ENCODE data around the gene MAP2. TPM values are rescaled to one million over a fixed set of nuclear protein-coding genes. Genes with fewer than 3 reads are reported as not detected.

MAP2 gene
- total and polyA plus RNA-seq, 2 experiments from 2014 or later: 2.9 to 4.4 TPM

GRCh38 chr2:209517436-209517835 lies 93.6 kb downstream of the MAP2 start:
- Mint-ChIP-seq H3K27me3 (ENCODE audit: insufficient read depth, low read depth, poor library complexity) (peaks cover 44% of the 10 kb centered on the region), H3K36me3 (ENCODE audit: low read depth) (no peaks in the 10 kb centered on the region), H3K27ac (no peak overlapping the region), H3K9me3 (peaks cover 13% of the 10 kb centered on the region; the same call in 2 of the 3 replicates), H3K4me3 (no peak overlapping the region), H3K4me1 (peaks cover 11% of the 10 kb centered on the region; the same call in 2 of the 3 replicates)
- ATAC-seq (no peak), DNase-seq (ENCODE audit: low spot score) (no peak)
- Histone ChIP-seq H3K4me1 (ENCODE audit: insufficient read depth) (peaks cover 14% of the 10 kb centered on the region), H3K4me3 (no peak overlapping the region), H3K4me2 (no peak overlapping the region), H3F3A (replicated peaks; ENCODE audit: low read depth) (no peaks in the 10 kb centered on the region), H2AFZ (no peak overlapping the region), H3K36me3 (ENCODE audit: insufficient read depth) (no peaks in the 10 kb centered on the region), H3K9me2 (ENCODE audit: insufficient read depth) (no peaks in the 10 kb centered on the region), H3K79me2 (replicated peaks; ENCODE audit: insufficient read depth) (no peaks in the 10 kb centered on the region), H3K27ac (ENCODE audit: low read depth) (no peak overlapping the region), H3K27me3 (ENCODE audit: insufficient read depth) (peaks cover 95% of the 10 kb centered on the region), H4K20me1 (replicated peaks; ENCODE audit: insufficient read depth) (peaks cover 10% of the 10 kb centered on the region)
- TF ChIP-seq, protein P1, sequence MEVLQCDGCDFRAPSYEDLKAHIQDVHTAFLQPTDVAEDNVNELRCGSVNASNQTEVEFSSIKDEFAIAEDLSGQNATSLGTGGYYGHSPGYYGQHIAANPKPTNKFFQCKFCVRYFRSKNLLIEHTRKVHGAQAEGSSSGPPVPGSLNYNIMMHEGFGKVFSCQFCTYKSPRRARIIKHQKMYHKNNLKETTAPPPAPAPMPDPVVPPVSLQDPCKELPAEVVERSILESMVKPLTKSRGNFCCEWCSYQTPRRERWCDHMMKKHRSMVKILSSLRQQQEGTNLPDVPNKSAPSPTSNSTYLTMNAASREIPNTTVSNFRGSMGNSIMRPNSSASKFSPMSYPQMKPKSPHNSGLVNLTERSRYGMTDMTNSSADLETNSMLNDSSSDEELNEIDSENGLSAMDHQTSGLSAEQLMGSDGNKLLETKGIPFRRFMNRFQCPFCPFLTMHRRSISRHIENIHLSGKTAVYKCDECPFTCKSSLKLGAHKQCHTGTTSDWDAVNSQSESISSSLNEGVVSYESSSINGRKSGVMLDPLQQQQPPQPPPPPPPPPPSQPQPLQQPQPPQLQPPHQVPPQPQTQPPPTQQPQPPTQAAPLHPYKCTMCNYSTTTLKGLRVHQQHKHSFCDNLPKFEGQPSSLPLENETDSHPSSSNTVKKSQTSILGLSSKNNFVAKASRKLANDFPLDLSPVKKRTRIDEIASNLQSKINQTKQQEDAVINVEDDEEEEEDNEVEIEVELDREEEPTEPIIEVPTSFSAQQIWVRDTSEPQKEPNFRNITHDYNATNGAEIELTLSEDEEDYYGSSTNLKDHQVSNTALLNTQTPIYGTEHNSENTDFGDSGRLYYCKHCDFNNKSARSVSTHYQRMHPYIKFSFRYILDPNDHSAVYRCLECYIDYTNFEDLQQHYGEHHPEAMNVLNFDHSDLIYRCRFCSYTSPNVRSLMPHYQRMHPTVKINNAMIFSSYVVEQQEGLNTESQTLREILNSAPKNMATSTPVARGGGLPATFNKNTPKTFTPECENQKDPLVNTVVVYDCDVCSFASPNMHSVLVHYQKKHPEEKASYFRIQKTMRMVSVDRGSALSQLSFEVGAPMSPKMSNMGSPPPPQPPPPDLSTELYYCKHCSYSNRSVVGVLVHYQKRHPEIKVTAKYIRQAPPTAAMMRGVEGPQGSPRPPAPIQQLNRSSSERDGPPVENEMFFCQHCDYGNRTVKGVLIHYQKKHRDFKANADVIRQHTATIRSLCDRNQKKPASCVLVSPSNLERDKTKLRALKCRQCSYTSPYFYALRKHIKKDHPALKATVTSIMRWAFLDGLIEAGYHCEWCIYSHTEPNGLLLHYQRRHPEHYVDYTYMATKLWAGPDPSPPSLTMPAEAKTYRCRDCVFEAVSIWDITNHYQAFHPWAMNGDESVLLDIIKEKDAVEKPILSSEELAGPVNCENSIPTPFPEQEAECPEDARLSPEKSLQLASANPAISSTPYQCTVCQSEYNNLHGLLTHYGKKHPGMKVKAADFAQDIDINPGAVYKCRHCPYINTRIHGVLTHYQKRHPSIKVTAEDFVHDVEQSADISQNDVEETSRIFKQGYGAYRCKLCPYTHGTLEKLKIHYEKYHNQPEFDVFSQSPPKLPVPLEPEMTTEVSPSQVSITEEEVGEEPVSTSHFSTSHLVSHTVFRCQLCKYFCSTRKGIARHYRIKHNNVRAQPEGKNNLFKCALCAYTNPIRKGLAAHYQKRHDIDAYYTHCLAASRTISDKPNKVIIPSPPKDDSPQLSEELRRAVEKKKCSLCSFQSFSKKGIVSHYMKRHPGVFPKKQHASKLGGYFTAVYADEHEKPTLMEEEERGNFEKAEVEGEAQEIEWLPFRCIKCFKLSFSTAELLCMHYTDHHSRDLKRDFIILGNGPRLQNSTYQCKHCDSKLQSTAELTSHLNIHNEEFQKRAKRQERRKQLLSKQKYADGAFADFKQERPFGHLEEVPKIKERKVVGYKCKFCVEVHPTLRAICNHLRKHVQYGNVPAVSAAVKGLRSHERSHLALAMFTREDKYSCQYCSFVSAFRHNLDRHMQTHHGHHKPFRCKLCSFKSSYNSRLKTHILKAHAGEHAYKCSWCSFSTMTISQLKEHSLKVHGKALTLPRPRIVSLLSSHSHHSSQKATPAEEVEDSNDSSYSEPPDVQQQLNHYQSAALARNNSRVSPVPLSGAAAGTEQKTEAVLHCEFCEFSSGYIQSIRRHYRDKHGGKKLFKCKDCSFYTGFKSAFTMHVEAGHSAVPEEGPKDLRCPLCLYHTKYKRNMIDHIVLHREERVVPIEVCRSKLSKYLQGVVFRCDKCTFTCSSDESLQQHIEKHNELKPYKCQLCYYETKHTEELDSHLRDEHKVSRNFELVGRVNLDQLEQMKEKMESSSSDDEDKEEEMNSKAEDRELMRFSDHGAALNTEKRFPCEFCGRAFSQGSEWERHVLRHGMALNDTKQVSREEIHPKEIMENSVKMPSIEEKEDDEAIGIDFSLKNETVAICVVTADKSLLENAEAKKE (CRISPR knock-in tag; IDR thresholded peaks at IDR 0.05): no peak
- TF ChIP-seq NANOG (IDR thresholded peaks at IDR 0.05; ENCODE audit: borderline replicate concordance) (no peak), ZNF331 (CRISPR knock-in tag; IDR thresholded peaks at IDR 0.05; ENCODE audit: low read depth) (no peak), EZH2phosphoT487 (IDR thresholded peaks at IDR 0.05; ENCODE audit: unreplicated experiment) (no peak), ETS1 (IDR thresholded peaks at IDR 0.05) (no peak), POLR2AphosphoS5 (IDR thresholded peaks at IDR 0.05; ENCODE audit: low read depth) (no peak), ZNF114 (CRISPR knock-in tag; IDR thresholded peaks at IDR 0.05) (no peak), JUNB (IDR thresholded peaks at IDR 0.05; ENCODE audit: unreplicated experiment) (no peak), CREB1 (CRISPR knock-in tag; IDR thresholded peaks at IDR 0.05; ENCODE audit: low read depth) (no peak), STAT1 (IDR thresholded peaks at IDR 0.05; ENCODE audit: unreplicated experiment) (no peak), EZH2 (IDR thresholded peaks at IDR 0.05; ENCODE audit: low read depth, unreplicated experiment) (no peak)

All from GM23338 (cell line).